Osteocyte (in vitro differentiated cells): Measurements from ENCODE around the gene ING2. TPM values are rescaled to one million over a fixed set of nuclear protein-coding genes. Genes with fewer than 3 reads are reported as not detected.
"Not testable (repeated sequence)": the region's sequence is repeated elsewhere in the genome, so short reads cannot be mapped to it uniquely, and the experiment has no call there.

ENCODE experiments used
- DNase-seq: peaks from one replicate; pipeline ENCODE4 v3.0.0; 2021; ENCODE audit warnings: mixed read lengths; ENCODE audit not compliant: unreplicated experiment; ENCODE audit errors: extremely low spot score
- H3K27ac Mint-ChIP-seq: one replicate; pipeline ENCODE4 v1.8.0; 2021; ENCODE audit warnings: mild to moderate bottlenecking, mixed read lengths; ENCODE audit not compliant: unreplicated experiment
- H3K27me3 Mint-ChIP-seq: one replicate; pipeline ENCODE4 v1.8.0; 2021; ENCODE audit warnings: mixed read lengths; ENCODE audit not compliant: unreplicated experiment
- H3K36me3 Mint-ChIP-seq: one replicate; pipeline ENCODE4 v1.8.0; 2021; ENCODE audit warnings: mixed read lengths; ENCODE audit not compliant: unreplicated experiment
- H3K4me1 Mint-ChIP-seq: one replicate; pipeline ENCODE4 v1.8.0; 2021; ENCODE audit warnings: mixed read lengths; ENCODE audit not compliant: unreplicated experiment
- H3K4me3 Mint-ChIP-seq: one replicate; pipeline ENCODE4 v1.8.0; 2021; ENCODE audit warnings: mild to moderate bottlenecking, moderate library complexity, mixed read lengths; ENCODE audit not compliant: unreplicated experiment
- H3K9me3 Mint-ChIP-seq: one replicate; pipeline ENCODE4 v1.8.0; 2021; ENCODE audit warnings: mixed read lengths; ENCODE audit not compliant: unreplicated experiment
- CTCF ChIP-seq: fragments of 200-600 bp; sonication (generic); IDR thresholded peaks from 2 replicates; pipeline ENCODE4 v1.5.0; 2021; ENCODE audit warnings: antibody characterized with exemption, mild to moderate bottlenecking, moderate library complexity
- total RNA-seq: library from RNA; stranded (reverse); gene quantifications from 2 replicates; pipeline ENCODE4 v1.2.1, GENCODE V29; 2021

The ING2 gene
- total RNA-seq, 1 donor from 2014 or later, result 7.0 TPM

DNA sequence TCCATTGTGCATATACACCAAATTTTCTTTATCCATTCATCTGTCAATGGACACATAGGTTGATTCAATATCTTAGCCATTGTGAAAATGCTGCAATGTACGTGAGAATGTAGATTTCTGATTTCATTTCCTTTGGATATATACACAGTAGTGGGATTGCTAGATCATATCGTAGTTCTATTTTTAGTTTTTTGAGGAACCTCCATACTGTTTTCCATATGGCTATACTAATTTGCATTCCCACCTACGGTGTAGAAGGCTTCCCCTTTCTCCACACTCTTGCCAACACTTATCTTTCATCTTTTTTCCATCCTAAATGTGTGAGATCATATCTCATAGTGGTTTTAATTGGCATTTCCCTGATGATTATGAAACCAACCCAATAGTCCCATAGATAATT lies 43.4 kb downstream of the ING2 start:
- Mint-ChIP-seq H3K9me3 (peaks cover 12% of the 10 kb centered on the region), H3K27ac (no peak overlapping the region), H3K4me3 (no peak overlapping the region), H3K36me3 (no peaks in the 10 kb centered on the region), H3K27me3 (peaks cover 7% of the 10 kb centered on the region), H3K4me1 (no peaks in the 10 kb centered on the region)
- DNase-seq, result no peak
- TF ChIP-seq CTCF, result no peak

DNA sequence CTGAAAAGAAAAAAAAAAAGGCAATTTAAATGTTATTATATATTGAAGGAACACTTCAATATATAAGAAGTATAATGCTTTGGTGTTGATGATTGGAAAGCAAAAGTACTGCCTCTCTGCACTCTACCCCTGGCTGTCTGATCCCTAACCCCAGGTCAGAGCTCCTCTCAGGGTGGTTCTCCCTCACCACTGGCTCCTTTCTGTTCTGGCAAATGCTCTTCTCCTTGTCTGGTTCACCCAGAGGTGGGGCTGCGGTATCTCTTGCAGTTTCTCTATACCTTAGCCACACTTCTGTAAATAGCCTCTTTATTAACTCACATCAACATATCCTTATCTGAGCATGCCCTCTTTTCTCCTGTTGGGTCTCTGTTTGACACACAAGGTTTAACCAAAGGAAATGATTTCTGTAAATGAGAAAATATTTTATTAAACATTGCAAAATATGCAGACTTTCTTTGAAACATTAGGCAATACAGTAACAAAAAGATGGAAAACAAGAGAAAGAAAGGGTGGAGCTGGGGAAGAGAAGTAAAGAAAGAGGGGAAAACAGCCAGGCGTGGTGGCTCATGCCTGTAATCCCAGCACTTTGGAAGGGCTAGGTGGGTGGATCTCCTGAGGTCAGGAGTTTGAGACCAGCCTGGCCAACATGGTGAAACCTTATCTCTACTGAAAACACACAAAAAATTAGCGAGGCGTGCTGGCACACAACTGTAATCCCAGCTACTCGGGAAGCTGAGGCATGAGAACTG lies 45.7 kb downstream of the ING2 start:
- no peak for TF ChIP-seq CTCF
- Mint-ChIP-seq H3K36me3 (no peaks in the 10 kb centered on the region), H3K4me1 (no peaks in the 10 kb centered on the region), H3K27ac (no peak overlapping the region), H3K9me3 (no peaks in the 10 kb centered on the region), H3K27me3 (peaks cover 2% of the 10 kb centered on the region), H3K4me3 (no peak overlapping the region)
- DNase-seq, result no peak

DNA sequence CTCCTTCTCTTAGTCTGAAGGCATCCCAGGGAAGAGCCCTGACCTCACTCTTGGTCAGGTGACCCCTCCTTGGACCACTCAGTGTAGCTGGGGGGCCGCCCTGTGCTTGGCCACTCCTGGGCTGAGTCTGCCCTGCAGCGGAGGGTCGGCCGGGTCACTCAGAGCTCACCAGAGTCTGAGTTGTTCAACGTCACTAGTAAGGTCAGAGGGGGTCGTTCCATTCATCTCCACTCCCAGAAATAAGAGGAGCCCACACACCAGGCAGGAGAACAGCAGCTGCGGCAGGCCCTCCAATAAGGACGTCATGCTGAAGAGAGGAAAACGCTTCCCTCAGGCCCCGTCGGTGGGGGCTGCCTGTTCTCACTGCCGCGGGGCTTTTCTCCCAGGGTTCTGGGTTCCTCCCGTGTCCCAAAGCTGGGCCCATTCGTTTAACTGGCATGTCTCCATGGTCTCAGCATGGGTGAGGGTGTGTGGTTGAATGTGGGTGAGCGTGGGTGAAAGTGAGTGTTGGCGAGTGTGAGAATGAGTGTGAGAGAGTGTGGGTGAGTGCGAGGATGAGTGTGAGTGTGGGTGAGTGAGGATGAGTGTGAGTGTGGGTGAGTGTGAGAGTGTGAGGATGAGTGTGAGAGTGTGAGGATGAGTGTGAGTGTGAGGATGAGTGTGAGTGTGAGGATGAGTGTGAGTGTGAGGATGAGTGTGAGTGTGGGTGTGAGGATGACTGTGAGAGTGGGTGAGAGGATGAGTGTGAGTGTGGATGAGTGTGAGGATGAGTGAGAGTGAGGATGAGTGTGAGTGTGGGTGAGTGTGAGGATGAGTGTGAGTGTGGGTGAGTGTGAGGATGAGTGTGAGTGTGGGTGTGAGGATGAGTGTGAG lies 47.7 kb downstream of the ING2 start:
- TF ChIP-seq CTCF, result no peak
- Mint-ChIP-seq H3K4me1 (no peaks in the 10 kb centered on the region), H3K4me3 (no peak overlapping the region), H3K9me3 (no peaks in the 10 kb centered on the region), H3K27ac (peak overlapping the region; percentile 38), H3K36me3 (no peaks in the 10 kb centered on the region), H3K27me3 (peaks cover under 1% of the 10 kb centered on the region)
- no peak for DNase-seq

- not testable (repeated sequence) for H3K4me1 Mint-ChIP-seq, DNase-seq
Observed at GRCh38 chr4:183553147-183553478, 48.3 kb downstream of the ING2 start.

DNA sequence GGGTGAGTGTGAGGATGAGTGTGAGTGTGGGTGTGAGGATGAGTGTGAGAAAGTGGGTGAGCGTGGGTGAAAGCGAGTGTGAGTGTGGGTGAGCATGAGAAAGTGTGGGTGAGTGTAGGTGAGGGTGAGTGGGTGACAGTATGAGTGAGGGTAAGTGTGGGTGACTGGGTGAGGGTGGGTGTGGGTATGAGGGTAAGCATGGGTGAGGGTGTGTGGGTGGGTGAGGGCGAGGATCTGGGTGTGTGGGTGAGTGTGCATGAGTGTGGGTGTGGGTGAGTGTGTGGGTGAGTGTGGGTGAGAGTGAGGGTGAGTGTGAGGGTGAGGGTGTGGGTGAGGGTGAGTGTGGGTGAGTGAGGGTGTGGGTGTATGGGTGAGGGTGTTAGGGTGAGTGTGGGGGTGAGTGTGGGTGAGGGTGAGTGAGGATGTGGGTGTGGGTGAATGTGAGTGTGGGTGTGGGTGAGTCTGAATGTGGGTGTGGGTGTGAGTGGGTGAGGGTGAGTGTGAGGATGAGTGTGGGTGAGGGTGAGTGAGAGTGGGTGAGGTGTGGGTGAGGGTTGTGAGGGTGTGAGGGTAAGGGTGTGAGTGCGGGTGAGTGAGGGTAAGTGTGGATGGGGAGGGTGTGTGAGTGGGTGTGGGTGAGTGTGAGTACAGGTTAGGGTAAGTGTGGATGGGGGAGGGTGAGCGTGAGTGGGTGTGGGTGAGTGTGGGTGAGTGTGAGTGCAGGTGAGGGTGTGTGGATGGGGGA lies 48.9 kb downstream of the ING2 start:
- Mint-ChIP-seq H3K36me3 (no peaks in the 10 kb centered on the region), H3K27me3 (peaks cover 2% of the 10 kb centered on the region), H3K27ac (no peak overlapping the region), H3K4me3 (no peak overlapping the region), H3K4me1 (no peaks in the 10 kb centered on the region), H3K9me3 (no peaks in the 10 kb centered on the region)
- TF ChIP-seq CTCF, result no peak
- DNase-seq, result no peak

More at GRCh38 chr4:183553147-183553478, 48.3 kb downstream of the ING2 start:
- not testable (repeated sequence) for H3K4me3 Mint-ChIP-seq, H3K27me3 Mint-ChIP-seq, H3K9me3 Mint-ChIP-seq, H3K27ac Mint-ChIP-seq, H3K36me3 Mint-ChIP-seq
